GM21825 (cell line): ENCODE results near the gene FBXL14.

Experiments
- ATAC-seq: cut with Tn5 transposase; IDR thresholded peaks from one replicate; pipeline ENCODE4 v1.9.1; 2021; ENCODE audit warnings: mild to moderate bottlenecking, moderate library complexity; ENCODE audit not compliant: unreplicated experiment

FBXL14 gene

DNA sequence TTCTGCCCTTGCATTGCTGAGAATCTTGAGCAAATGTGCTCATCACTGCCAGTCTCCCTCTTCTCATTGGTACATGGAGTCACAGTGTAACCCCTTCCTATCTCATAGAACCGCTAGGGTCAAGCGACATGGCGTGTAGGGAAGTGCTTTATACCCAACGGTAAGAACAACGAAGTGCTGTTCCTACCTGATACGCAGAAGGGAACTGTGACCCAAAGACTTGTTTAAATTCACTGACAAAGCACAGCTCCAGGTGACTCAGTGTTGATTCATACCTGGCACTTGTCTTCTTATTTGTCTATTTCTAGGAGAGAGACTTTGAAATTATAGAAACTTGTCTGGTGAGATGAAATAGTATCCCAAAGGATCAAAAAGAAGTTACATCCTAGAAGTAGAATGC is 53.7 kb downstream of the FBXL14 start:
- no peak for ATAC-seq

DNA sequence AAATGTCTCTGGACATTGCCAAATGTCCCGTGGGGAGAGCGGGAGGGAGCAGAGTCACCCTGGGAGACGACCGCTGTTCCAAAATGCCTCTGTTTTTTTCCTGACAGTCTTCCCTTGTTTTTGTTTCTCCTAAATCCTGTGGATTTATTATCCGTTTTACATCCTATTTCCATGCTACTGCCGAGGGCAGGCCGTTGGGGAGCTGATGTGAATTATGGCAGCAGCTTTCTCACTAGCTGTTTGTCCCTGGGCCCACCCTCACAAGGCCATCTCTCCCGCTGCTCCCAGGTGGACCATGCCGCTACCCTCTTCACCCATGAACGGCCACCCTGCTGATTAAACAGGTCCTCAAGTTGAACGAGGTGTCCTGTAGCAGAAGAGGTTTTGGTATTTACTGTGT is 55.2 kb downstream of the FBXL14 start:
- ATAC-seq = no peak

DNA sequence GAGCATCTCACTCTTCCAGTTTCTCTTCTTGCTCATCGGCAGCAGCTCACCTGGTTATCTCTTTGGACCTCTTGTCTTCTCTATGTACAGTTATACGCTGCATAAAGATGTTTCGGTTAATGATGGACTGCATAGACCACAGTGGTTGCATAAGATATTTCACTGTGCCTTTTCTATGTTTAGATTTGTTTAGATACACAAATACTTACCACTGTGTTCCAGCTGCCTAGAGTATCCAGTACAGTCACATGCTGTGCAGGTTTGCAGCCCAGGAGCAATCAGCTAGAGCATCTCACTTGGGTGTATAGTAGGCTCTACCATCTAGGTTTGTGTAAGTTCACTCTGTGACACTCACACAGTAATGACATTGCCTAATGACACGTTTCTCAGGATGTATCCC is 57.6 kb downstream of the FBXL14 start:
- ATAC-seq = no peak

DNA sequence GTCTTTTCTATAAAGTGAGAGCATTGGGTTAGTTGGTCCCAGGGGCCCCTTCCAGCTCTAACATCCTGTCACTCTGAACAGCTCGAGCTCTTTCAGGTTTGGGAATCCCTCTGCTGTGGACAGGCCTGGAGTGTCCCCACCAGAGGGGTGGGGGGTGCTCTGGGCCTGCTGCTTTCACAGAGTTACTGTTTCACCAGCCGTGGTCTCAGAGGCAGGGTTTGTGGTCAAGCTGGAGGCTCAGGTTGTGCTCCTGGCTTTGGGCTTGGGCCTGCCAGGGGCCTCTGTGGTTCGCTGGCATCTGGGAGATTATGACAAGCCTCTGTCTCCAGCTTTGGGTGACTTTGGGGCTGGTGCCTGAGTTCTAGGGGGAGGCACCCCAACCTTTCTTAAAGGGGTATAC is 59.6 kb downstream of the FBXL14 start:
- peak; percentile 39 for ATAC-seq

DNA sequence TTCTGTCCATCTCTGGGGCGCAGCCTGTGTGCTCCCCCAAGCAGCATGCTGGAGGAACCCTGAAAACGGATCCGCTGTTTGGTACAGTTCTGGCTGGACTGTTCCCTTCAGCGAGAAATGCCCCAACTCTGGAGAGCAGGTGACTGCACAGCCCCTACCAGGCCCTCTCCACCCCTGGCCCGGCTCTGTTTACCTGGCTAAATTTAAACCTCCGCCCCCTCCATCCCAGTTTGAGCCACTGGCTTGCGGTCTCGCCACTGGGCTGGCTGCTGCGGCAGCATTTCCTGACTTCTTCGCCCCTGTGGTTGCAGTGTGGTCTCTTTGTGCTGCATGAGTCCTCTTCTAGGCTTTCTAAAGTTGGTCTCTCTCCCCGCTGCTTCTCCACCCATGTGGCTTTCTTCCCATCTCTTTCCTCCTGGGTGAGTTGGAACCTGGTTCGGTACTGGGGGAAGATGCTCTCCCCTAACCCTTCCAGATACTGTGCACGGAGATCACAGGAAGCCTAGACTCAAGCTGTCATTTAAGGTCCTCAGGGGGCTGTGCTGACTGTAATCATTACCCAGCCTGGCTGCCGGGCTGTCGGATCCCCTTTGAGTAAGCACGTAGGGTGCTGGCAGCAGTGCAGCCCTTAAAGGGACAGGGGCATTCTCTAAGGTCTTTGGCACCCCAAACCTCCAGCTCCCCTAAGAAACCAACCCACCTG is 60.6 kb downstream of the FBXL14 start:
- peak; percentile 46 for ATAC-seq

DNA sequence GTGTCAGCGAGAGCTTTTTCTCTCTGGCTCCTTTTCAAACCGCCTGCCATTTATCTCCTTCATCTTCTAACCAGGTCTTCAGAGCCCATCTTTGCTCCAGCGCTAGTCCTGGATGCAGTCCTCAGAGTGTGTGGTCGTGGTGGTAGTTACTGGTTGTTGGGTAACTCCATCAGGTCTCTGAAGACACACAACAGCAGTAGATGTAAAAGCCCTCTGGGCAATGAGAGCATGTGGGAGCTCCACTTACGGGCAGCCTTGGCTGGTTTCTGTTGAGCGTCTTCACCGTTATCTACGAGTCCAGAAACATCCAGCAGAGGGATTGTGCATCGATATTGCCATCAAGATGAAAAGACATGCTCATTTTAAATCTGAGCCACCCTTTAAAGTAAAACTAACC is 61.2 kb downstream of the FBXL14 start:
- peak; percentile 11 for ATAC-seq

DNA sequence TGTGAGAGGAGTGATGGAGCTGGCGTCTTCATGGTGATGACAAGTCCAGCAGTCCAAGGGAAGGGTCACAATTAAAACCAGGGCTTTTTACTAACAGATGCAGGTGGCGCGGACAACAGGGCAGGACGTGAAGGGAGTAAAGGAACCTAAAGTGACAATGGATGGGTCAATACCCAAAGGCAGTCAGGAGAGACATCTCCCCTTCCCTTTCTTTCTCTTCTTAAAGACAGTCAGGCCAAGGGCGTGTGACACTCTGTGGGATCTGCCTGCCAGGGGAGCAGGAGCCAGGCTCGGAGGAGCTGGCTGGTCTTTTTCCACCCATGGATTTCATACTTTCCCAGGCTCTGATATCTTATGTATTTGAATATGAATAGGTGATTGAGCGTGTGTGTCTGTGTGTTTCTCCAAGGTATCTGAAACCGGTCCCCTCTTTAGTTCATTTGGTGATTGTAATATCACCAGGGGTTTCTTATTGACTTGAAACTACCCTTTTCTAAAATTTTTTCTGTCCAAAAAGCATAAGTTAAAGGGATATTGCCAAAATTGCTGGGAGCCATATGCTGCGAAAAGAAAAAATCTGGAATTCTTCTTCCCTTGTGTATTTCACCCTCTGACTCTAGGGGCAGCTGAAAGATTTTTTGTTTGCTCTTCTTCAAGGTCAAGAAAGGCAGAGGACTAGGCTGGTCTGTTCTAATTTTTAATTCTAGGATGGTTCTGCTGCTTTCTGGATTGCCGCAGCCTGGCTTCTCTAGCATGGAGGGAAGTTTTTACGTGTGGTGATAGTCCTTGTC is 61.8 kb downstream of the FBXL14 start:
- no peak for ATAC-seq

DNA sequence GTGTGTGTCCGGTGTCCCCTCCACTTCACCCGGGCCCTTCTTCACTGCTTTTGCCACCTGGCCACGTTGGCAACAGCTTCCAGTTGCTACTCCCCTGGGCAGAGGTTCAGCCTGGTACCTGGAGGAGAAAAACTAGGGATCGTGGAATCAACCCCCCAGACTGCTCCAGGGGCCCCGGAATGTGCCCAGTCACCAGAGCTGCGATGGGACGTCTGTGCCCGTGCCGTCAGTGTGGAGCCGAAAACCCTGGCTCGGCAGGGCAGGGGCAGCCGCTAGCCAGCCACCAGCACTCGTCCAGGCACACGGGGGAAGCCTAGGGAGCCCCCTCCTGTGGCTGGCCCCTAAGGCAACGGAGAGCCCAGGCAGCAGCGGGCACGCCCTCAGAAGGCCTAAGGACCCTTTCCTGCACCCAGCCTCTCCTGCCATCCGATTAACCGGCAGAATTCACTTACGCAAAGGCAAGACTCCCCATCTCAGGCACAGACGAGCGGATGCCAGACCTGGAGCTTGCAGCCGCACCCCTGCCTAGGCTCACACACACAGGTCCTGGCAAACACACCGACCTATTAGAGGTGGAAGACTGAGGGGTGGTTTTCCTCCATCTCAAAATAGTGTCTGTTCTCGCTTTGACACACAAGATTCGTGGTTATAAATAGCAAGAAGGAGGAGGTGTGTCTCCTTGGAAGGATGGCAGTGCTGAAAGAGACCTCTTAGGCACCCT is 62.6 kb downstream of the FBXL14 start:
- ATAC-seq = no peak

DNA sequence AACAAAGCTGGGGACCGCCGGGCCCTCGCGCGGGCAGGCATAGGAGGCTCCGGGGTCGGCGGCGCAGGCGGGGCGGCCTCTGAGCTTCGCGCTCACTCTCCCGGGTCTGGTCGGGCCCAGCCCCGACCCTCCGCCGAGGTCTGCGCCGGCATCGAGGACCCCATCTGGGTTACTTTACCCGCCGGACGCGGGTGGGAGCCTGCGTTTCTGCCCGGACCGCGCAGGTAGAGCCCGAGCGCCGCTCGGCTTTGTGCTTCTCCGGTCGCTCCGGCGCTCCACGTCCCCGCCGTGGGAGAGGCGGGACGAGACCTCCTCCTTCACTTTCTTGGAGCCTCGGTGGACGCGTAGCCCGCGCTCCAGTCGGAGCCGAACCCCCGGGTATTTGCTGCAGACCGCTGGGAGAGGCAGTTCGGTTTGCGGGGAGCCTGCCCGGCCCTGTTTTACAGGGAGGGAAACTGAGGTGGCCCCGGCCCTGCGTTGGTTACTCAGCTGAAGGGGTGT is 63.2 kb downstream of the FBXL14 start:
- ATAC-seq = no peak

DNA sequence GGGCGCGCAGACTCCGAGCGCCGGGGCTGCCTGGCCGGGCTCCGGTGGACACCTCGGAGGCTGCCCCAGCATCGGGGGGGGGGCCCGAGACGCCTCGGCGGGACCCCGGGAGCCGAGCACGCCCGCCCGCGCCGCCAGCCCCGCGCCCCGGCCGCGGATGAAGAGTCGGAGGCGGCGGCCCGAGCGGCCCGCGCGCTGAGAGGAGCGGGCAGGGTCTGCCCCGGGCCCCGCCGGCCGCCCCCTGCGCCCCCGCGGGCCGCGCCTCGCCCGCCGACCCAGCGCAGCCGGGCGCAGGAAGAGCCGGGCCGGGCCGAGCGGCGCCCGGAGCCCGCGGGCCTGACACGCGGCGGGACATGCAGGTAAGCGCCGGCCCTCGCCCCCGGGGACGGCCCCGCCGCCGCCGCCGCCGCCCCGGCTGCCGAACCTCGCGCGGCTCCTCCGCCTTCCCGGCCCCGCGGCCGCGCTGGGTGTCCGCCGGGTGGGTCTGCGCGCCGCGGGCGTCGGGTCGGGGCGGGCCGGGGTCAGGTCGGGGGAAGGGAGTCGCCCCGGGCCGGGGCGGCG is 63.7 kb downstream of the FBXL14 start:
- no peak for ATAC-seq

DNA sequence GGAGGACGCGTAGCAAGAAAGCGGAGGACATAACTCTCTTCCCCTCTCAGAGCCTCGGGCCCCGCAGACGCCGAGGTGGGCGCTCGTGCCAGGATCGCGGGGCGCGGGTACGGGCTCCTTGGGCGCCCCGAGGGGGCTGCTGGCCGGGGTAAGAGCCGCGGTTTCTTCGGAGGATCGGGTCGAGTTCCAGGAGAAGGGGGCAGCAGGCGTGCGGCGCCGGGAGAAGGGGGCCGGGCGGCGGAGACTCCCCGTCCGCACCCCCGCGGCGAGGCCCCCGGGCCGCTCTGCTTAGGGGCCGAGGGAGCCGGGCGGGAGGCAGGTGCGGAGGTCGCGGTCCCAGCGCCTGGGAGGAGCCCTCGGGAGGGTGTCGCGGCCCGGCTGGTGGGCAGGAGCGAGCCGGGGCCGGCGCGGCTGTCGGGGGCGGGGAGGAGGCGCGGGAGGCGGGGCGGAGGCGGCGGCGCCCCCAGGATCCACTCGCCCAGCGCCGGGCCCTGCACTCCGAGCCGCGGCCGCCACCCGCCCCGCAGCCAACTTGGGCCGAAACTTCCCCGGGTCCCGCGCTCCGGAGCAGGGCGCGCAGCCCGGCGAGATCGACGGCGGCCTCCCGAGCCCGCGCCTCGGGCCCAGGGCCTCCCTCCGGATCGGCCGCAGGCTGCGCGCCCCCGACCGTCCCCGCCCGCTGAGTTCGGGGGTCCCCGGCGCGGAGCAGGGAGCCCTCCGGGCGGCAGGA is 64.4 kb downstream of the FBXL14 start:
- no peak for ATAC-seq

DNA sequence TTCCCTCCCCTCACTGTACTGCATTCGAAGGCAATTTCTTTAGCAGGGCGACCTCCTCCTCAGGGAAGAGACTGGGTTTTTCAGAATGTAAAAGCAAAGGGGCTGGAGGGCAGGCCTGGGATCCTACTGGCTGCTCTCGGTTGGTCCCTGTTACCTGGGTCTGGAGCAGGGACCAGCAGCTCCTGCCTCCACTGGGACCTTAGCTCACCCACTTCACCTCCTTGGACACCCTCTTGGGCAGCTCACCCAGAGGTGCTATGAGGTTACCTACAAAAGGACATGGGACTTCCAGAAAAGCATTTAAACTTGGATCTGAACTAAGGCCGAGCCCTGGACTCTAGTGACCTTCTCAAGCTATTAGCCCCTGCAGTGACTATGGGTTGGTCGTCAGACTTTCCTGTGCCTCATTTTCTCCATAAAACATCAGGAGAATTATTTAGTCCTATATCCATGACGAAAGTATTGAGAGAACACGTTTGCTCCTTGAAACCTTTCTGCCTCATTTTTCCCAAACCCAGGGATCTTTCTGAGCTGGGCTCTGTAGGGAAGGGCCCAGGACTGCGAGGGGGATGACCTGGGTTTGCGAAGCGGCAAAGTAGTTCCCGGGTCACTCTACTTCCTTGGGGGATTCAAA is 65.0 kb downstream of the FBXL14 start:
- no peak for ATAC-seq

DNA sequence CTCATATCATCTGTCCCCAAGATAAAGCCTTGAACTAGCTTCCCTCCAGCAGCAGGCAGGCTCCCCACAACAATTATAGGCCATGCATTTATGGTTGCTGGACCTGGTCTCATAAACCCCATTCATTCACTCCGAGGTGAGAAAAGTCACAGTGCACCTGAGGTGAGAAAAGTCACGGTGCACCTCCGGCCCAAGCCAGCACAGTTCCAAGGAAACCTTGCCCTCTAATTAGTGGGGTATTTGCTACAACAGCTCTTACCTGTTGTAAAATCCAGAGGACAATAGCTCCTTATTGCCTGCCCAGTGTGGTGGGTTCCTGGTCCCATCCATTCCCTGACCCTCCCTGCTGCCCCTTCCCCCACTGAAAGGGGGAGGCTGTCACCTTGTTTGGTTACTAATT is 65.6 kb downstream of the FBXL14 start:
- ATAC-seq = no peak

DNA sequence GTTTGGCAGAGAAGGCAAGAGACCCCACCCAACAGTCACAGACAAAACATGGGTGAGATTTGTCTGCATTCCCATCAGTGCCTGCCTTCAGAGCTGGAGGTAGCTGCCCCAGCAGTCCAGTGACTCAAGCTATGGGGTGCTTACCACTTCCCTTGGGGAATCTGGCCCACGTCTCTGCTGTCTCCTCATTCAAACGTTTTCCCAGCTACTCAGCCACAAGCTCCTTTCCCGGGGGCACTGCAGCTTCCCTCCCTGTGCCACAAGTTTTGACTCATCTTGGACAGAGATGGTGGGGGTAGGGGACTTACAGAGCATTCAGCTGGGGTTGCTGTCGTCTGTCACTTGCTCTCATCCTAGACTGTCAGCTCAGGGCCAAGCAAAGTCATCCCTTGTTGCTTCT is 66.6 kb downstream of the FBXL14 start:
- no peak for ATAC-seq

DNA sequence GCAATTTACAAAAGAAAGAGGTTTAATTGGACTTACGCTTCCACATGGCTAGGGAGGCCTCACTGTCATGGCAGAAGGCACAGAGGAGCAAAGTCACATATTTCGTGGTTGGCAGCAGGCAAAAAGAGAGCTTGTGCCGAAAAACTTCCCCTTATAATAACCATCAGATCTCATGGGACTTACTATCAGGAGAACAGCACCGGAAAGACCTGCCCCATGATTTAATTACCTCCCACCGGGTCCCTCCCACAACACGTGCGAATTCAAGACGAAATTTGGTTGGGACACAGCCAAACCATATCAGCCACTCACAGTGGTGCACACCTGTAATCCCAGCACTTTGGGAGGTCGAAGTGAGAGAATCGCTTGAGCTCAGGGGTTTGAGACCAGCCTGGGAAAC is 68.5 kb downstream of the FBXL14 start:
- ATAC-seq = no peak

DNA sequence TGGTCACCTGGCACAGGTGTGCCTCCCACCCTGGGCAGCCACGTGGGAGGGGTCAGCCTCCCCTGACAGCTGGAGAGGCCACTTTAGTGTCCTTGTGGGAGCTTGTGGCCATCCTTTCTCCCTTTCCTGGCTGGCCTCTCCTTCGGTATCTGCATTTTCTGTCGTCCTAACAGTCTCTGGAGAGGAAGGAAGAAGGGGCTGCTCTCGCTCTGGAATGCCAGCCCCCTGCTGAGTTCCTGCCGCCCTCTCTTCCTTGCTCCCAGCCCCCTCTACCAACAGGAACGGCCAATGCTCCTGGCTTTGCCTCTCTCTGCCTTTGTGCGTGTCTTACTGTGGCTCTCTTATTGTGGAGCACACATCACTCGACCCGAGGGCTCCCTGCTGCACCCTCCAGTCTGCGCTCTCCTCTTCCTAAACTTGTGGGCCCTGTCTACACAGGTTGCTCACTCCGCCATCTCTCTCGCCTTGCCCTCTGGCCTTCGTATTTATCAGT is 70.8 kb downstream of the FBXL14 start:
- ATAC-seq = no peak

DNA sequence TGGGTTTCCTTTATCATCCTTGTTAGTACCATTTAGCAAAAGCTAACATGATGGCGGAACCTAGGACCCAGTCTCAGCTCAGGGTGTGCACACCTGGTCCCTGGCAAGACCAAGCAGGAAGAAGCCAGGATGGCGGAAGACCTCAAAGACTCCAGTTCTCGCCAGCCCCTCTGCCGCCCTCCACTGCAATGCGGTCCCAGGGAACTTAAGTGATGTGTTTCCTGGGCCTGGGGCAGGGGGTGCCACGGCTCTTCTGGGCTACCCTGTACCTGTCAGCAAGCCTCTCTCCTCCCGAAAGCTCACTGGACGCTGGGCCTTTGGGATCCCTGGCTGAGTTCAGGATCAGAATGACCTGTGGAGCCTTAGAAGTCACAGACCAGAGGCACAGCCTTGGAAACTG is 71.3 kb downstream of the FBXL14 start:
- no peak for ATAC-seq

DNA sequence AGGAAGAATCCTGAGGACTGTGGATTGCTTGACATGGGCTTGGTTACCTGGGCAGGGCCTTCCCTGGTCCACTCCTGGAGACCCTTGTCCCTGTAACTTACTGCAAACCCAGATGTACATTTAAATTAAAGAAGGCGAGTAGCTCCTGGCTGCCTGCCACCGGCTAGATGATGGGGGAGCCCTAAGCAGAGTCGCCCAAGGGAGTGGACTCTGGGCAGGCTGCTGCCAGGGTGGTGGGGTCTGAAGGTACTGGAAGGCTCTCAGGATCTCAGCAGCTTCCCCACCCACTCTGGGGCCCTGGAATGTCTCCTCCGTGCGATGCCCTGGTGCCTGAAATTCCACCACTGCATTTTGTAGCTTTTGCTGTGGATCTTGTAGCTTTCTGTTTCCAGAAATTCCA is 74.7 kb downstream of the FBXL14 start:
- no peak for ATAC-seq

DNA sequence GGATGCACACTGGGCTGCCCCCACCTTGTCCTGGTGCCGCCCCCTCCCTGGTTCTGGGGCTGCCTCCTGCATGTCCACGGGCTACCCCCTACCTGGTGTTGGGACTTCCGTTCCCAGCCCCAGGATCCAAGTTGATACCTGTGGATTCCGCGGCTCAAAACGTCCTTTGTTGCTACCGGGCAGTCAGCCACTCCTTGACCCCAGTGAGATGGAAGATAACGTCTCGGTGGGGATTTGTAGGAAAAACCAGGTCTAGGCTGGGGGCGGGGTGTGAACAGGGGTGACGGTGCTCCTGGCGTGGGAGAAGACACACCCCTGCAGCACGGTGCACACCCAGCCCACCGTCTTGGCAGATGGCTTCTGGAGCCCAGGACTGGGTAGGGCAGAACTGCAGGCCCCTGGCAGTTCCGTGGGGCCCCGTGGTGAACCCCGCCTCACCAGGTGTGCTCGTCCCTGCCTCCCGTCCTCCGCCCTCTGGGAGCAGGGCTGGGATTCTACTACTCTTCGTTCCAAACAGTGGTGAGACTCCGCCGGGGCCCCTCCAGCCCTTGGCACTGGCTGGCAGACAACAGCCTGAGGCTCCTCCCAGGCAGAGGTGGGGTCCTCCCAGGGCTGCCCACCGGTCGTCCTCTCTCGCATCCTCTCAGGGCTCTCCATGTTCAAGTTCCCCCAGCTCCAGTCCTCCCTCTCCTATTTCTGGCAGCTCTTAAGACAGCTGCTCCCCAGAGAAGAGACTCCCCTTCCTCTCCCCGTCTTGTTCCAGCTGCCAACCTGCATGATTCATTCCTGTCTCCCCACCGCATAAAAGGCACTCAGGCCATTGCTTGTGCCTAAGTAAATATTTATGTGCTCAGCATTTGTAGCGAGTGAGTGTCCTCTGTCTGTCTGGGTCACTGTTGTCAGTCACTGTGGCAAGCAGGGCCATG is 75.5 kb downstream of the FBXL14 start:
- no peak for ATAC-seq
